Measurements from ENCODE around the gene LMLN. TPM values are rescaled to one million over a fixed set of nuclear protein-coding genes. Genes with fewer than 3 reads are reported as not detected.
"Not testable (repeated sequence)": the region's sequence is repeated elsewhere in the genome, so short reads cannot be mapped to it uniquely, and the experiment has no call there.

LMLN gene
- total RNA-seq, 1 donor from 2014 or later: 5.1 TPM

DNA sequence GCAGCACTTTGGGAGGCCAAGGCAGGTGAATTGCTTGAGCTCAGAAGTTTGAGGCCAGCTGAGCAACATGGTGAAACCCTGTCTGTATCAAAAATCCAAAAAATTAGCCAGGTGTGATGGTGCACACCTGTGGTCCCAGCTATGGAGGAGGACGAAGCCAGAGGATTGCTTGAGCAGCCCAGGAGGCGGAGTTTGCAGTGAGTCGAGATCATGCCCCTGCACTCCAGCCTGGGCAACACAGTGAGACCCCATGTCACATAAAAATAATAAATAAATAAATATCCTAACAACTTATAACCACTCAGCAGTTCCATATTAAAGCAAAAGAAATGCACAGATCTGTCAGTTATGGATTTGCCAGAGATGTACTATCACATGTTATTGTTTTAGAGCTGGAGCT is 62.6 kb downstream of the LMLN start:
- DNase-seq (ENCODE audit: low read depth): no peak

GRCh38 chr3:198025644-198026043 is 65.6 kb downstream of the LMLN start:
- DNase-seq (ENCODE audit: low read depth): no peak

GRCh38 chr3:198026620-198027019 is 66.6 kb downstream of the LMLN start:
- no peak for DNase-seq (ENCODE audit: low read depth)

GRCh38 chr3:198027045-198027798 is 67.2 kb downstream of the LMLN start:
- no peak for DNase-seq (ENCODE audit: low read depth)

- DNase-seq (ENCODE audit: low read depth): no peak
Observed at GRCh38 chr3:198027799-198028390, 67.9 kb downstream of the LMLN start.

DNA sequence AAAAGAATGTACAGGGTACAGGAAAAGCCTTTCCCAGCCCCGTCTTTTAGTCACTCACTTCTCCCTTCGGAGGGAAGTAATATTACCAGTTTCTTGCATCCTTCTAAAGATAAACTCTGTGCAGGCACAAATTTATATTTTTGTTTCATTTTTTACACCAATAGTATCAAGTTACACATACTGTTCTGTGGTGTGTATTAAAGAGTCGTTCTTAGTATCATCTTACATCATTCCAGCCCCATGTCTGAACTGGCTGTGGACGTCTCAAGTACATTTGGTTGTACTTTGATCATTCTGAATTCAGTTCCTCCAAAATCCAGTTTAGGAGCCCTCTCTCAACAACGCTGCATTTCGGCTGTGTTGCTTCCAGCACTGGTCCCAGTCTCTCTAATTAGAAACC is 68.7 kb downstream of the LMLN start:
- peak; percentile 22 for DNase-seq (ENCODE audit: low read depth)

- no peak for DNase-seq (ENCODE audit: low read depth)
Observed at GRCh38 chr3:198030125-198030524, 70.1 kb downstream of the LMLN start.

- no peak for DNase-seq (ENCODE audit: low read depth)
Observed at GRCh38 chr3:198030726-198031125, 70.7 kb downstream of the LMLN start.

DNA sequence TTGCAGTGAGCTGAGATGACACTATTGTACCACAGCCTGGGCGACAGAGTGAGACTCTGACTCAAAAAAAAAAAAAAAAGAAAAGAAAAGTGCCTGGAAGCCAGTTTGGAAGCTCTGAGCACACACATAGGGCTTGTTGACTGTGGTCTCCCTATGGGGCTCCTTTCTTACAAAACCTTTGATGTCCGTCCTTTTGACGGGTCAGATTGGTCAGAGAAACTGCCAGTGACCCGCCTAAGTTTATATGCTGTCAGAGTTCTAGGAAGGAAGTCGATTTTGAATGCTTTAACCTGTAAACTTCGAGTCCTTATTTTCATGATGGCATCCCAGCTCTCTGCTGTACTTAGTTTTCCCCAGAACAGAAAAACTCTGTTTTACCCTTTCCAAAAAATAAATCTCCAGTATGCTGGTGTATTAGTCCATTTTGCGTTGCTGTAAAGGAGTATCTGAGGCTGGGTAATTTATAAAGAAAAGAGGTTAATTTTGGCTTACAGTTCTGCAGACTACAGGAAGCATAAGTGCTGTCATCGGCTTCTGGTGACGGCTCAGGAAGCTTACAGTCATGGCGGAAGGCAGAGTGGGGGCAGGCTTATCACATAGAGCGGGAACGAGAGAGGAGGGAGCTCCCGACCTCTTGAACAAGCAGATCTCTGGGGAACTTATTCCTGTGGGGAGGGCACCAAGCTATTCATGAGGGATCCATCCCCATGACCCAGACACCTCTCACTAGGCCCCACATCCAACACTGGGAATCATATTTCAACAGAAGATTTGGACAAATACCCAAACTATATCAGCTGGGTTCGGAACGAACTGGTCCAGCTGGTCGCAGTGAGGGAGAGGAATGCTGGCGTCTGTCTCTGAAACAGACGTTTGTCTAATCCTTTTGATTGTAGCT is 72.3 kb downstream of the LMLN start:
- no peak for DNase-seq (ENCODE audit: low read depth)

GRCh38 chr3:198043119-198043518 is 83.1 kb downstream of the LMLN start:
- no peak for DNase-seq (ENCODE audit: low read depth)

GRCh38 chr3:198046120-198046857 is 86.3 kb downstream of the LMLN start:
- no peak for DNase-seq (ENCODE audit: low read depth)

GRCh38 chr3:198048445-198048844 is 88.4 kb downstream of the LMLN start:
- DNase-seq (ENCODE audit: low read depth): no peak

GRCh38 chr3:198051836-198052235 is 91.8 kb downstream of the LMLN start:
- DNase-seq (ENCODE audit: low read depth): no peak

DNA sequence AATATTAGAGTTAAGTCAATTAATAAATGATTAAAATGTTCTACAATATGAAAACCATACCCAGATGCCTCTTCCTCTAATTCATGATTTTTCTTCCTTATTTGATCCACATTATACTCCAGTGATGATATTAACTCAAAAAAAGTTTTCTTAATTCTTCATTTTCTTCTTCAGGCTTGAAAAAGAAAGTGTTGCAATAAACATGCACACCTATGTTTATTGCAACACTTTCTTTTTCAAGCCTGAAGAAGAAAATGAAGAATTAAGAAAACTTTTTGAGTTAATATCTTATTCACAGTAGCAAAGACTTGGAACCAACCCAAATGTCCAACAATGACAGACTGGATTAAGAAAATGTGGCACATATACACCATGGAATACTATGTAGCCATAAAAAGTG is 93.4 kb downstream of the LMLN start:
- DNase-seq (ENCODE audit: low read depth): not testable (repeated sequence)

DNA sequence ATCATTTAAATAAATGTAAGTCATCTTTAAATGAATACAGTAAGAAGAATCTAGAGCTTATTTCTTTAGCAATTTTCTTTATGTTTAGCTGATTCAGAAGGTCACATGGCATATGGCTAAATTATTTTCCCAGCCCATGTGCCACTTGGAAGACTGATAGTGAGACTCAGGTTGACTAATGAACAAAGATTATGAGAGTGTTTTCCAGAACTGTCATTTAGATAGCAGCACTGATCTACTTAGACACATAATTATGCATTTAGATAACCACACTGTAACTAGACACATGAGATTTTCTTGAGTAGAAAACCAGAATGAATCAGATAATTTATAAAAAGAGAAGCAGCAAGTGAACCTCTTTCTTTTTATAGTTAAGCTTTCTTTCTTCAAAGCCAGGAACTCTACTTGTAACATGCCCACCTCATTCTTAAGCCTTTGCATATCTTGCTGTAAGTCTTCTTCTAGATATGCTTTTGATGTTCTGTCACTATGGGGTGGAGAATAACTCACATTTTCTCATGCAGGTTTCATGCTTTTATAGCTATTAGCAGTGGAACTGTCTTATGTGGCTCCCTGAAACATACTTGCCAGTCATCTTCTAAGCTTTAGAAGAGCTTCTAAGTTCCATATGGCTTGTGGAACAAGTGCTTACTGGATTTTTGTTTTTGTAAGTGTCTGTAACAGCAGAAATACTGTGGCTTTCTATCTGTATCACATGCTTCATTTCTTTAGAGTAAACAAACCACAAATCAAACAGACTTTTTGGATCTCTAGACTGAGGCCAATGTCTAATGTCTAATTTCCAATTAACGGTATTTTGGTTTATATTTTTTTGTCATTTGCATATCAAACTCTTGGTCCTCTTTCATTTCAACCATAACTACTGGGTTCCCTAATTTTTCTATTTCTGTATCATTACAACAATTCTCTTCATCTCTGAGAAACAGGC is 101.4 kb downstream of the LMLN start:
- no peak for DNase-seq (ENCODE audit: low read depth)

DNA sequence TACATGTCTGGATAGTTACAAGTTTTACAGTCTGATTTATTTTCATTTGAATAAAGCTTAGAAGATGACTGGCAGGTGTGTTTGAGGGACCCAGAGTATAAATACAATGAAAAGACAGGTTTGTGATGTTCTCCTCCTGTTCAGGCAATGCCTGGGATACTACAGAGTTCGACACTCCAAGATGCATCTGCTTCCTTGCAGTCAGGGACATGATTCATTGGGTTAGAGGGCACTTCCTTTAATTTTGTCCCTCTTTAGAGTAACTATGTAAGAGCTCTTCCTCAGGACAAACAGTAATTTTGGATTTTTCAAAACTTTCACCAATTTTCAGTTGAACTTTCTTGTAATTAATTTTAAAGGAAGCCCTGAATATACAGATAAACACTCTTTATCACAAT is 102.0 kb downstream of the LMLN start:
- no peak for DNase-seq (ENCODE audit: low read depth)

- no peak for DNase-seq (ENCODE audit: low read depth)
Observed at GRCh38 chr3:198064420-198064819, 104.4 kb downstream of the LMLN start.

DNA sequence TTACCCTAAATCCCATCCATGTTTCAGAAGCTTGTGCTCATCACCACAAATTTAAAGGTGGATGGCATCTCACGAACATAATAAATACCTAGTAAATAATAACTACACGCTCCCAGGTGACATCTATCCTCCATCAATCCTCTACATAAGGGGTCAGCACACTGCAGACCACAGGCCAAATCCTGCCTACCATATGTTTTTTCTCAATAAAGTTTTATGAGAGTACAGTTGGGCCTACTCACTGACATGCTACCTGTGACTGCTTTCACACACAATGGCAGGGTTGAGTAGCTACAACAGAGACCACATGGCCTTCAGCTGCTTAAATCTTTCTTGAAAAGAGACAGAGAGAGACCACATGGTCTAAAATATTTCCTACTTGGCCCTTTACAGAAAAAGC is 105.9 kb downstream of the LMLN start:
- no peak for DNase-seq (ENCODE audit: low read depth)

DNA sequence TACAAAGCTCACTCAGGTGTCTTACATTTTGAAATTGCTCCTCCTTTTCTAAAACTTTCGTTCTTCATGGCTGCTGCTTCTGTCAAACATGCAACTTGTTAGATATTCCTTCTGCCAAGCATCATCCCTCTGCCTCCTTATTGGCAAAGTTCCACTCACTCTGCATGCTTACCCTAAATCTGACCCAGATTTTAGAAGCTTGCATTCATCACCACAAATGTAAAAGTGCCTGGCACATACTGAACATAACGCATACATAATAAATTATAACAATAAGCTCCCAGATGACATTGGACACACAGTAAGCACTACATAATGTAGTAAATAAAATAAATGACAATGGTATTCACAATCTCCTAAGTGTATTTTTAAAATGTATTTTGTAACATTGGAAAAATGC is 107.4 kb downstream of the LMLN start:
- DNase-seq (ENCODE audit: low read depth): no peak

DNA sequence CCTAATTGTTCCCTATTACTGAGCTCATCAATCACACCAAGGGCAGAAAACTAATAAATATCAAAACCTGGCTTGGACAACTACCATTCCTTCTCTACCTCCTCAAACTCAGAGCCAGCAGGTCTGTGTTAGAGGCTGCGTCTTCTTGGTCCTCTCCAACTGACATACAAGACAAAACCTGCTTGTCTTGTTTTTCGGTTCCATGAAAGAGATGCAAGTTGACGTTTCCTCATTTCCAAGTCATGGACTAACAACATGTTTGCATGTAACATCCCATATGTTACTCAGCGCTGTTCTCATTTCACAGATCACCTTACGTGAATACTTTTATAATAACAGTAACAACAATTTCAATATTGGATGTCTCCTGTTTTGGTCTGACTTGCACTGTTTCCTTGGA is 110.9 kb downstream of the LMLN start:
- DNase-seq (ENCODE audit: low read depth): no peak

Measured in myocyte (in vitro differentiated cells).